IMR-90 (cell line): ENCODE measurements around the gene CHD6. TPM values are rescaled to one million over a fixed set of nuclear protein-coding genes. Genes with fewer than 3 reads are reported as not detected.

Experiments
- ATAC-seq: fragments of 200-7000 bp; cut with Tn5 transposase; 2 replicates; pipeline ENCODE4 v1.9.1; 2020; ENCODE audit warnings: low read depth, mild to moderate bottlenecking, moderate library complexity
- BruUV-seq: library from RNA; stranded (reverse); fragments of 400-500 nt; replicated peaks from 2 replicates; lab custom pipeline; 2021; lab: Mats Ljungman, UMichigan
- CTCF ChIA-PET: fragments of 300-600 bp; formaldehyde crosslinking; extraction: SDS; loops from one replicate; lab custom pipeline; 2021; ENCODE audit warnings: antibody characterized with exemption; lab: Yijun Ruan, JAX
- POLR2A ChIA-PET: fragments of 300-600 bp; sonication (Branson Sonifier 250); formaldehyde crosslinking; loops from one replicate; lab custom pipeline; 2022; ENCODE audit warnings: antibody characterized with exemption; ENCODE audit not compliant: unreplicated experiment; lab: Charles Lee
- DNase-seq: peaks from one replicate; pipeline ENCODE4 v3.0.0; 2013
- H2AFZ ChIP-seq: replicated peaks from 2 replicates; pipeline ENCODE3; 2013; ENCODE audit warnings: low read length, mild to moderate bottlenecking; ENCODE audit not compliant: poor library complexity
- H2AK5ac ChIP-seq: 2 replicates; pipeline ENCODE4 v1.6.1; 2013; ENCODE audit warnings: low read depth, low read length, inconsistent platforms
- H2AK9ac ChIP-seq: replicated peaks from 2 replicates; pipeline ENCODE3; 2013; ENCODE audit warnings: mild to moderate bottlenecking, low read depth, low read length, moderate library complexity; ENCODE audit not compliant: poor library complexity
- H2BK120ac ChIP-seq: 2 replicates; pipeline ENCODE4 v1.6.1; 2013; ENCODE audit warnings: low read depth, low read length, inconsistent platforms
- H2BK15ac ChIP-seq: 3 replicates; pipeline ENCODE4 v1.6.1; 2013; ENCODE audit warnings: low read depth, low read length, inconsistent platforms
- H2BK20ac ChIP-seq: 2 replicates; pipeline ENCODE4 v1.6.1; 2013; ENCODE audit warnings: low read depth, mild to moderate bottlenecking, inconsistent platforms, low read length, moderate library complexity
- H2BK5ac ChIP-seq: 2 replicates; pipeline ENCODE4 v1.6.1; 2013; ENCODE audit warnings: mild to moderate bottlenecking, low read depth, low read length, inconsistent platforms; ENCODE audit not compliant: poor library complexity, severe bottlenecking
- H3K14ac ChIP-seq: replicated peaks from 2 replicates; pipeline ENCODE4 v1.6.1; 2013; ENCODE audit warnings: low read depth, low read length, inconsistent platforms
- H3K18ac ChIP-seq: 2 replicates; pipeline ENCODE4 v1.6.1; 2013; ENCODE audit warnings: low read depth, low read length, control low read depth
- H3K23ac ChIP-seq: 2 replicates; pipeline ENCODE4 v1.6.1; 2013; ENCODE audit warnings: low read depth, low read length, inconsistent platforms
- H3K27ac ChIP-seq: 2 replicates; pipeline ENCODE4 v1.5.1; 2013; ENCODE audit warnings: mild to moderate bottlenecking, control low read depth, low read length; ENCODE audit not compliant: insufficient read depth
- H3K27me3 ChIP-seq: 2 replicates; pipeline ENCODE4 v1.6.1; 2013; ENCODE audit warnings: low read length; ENCODE audit not compliant: control insufficient read depth, insufficient read depth
- H3K36me3 ChIP-seq: 2 replicates; pipeline ENCODE4 v1.6.1; 2013; ENCODE audit warnings: low read length, mixed read lengths; ENCODE audit not compliant: control insufficient read depth, insufficient read depth
- H3K4ac ChIP-seq: 2 replicates; pipeline ENCODE4 v1.6.1; 2013; ENCODE audit warnings: low read depth, low read length, inconsistent platforms
- H3K4me1 ChIP-seq: 2 replicates; pipeline ENCODE4 v1.6.1; 2013; ENCODE audit warnings: low read length, mixed read lengths; ENCODE audit not compliant: control insufficient read depth, insufficient read depth
- H3K4me2 ChIP-seq: 2 replicates; pipeline ENCODE4 v1.6.1; 2013; ENCODE audit warnings: low read depth, mild to moderate bottlenecking, control low read depth, low read length, moderate library complexity
- H3K4me3 ChIP-seq: 2 replicates; pipeline ENCODE4 v1.5.1; 2013; ENCODE audit warnings: low read depth, mild to moderate bottlenecking, control low read depth, low read length, moderate library complexity; ENCODE audit not compliant: insufficient read depth
- H3K56ac ChIP-seq: 2 replicates; pipeline ENCODE4 v1.6.1; 2013; ENCODE audit warnings: low read length, inconsistent platforms; ENCODE audit not compliant: insufficient read depth; ENCODE audit errors: extremely low read depth
- H3K79me1 ChIP-seq, 2 experiments: 2 replicates each; pipeline ENCODE4 v1.6.1; 2013; ENCODE audit warnings: low read length in 2 of 2, inconsistent platforms in 1 of 2, low read depth in 1 of 2
- H3K9ac ChIP-seq: 2 replicates; pipeline ENCODE4 v1.6.1; 2013; ENCODE audit warnings: low read depth, low read length, control low read depth
- H3K9me1 ChIP-seq: 2 replicates; pipeline ENCODE4 v1.6.1; 2013; ENCODE audit warnings: low read length, inconsistent platforms; ENCODE audit not compliant: insufficient read depth
- H3K9me3 ChIP-seq: 2 replicates; pipeline ENCODE4 v1.6.1; 2013; ENCODE audit warnings: low read length; ENCODE audit not compliant: control insufficient read depth, insufficient read depth
- H4K20me1 ChIP-seq: 2 replicates; pipeline ENCODE4 v1.6.1; 2013; ENCODE audit warnings: low read length, inconsistent platforms; ENCODE audit not compliant: insufficient read depth
- H4K5ac ChIP-seq: 2 replicates; pipeline ENCODE4 v1.6.1; 2013; ENCODE audit warnings: mild to moderate bottlenecking, low read depth, low read length, control low read depth
- H4K8ac ChIP-seq, 2 experiments: 2 replicates each; pipeline ENCODE4 v1.6.1; 2013; ENCODE audit warnings: low read depth in 2 of 2, low read length in 2 of 2, control low read depth in 1 of 2, inconsistent platforms in 1 of 2
- H4K91ac ChIP-seq: 2 replicates; pipeline ENCODE4 v1.6.1; 2013; ENCODE audit warnings: low read depth, low read length, inconsistent platforms; ENCODE audit not compliant: insufficient read depth
- CEBPB ChIP-seq: IDR thresholded peaks from 2 replicates; pipeline ENCODE4 v1.6.1; 2012; ENCODE audit warnings: low read depth, low read length, improper control_type of control experiment
- MXI1 ChIP-seq: IDR thresholded peaks from 2 replicates; pipeline ENCODE4 v1.6.1; 2012; ENCODE audit warnings: low read depth, mild to moderate bottlenecking, low read length, moderate library complexity, borderline replicate concordance
- NFE2L2 ChIP-seq: fragments of 150-350 bp; IDR thresholded peaks from 2 replicates; pipeline ENCODE4 v1.6.1; 2016; ENCODE audit warnings: low read depth, mild to moderate bottlenecking, low read length
- dilution Hi-C: fragments of 300-500 bp; cut with HindIII; formaldehyde crosslinking; loops from one replicate; pipeline ENCODE4 v1.14.3; 2018; ENCODE audit warnings: low sequenced_read_pairs; ENCODE audit not compliant: unreplicated experiment
- in situ Hi-C: fragments of 300-500 bp; cut with MboI; formaldehyde crosslinking; loops from 3 replicates; pipeline ENCODE4 v1.14.3; 2019; ENCODE audit warnings: low sequenced_read_pairs, inconsistent platforms, mixed read lengths
- intact Hi-C: fragments of 100-400 bp; cut with micrococcal nuclease; formaldehyde crosslinking; loops from 2 replicates; pipeline ENCODE4 v1.10.0; 2022
- polyA plus RNA-seq, 3 experiments: library from polyadenylated mRNA; depleted of rRNA; stranded (reverse); fragments of >200 nt; gene quantifications; 2 replicates each; pipeline ENCODE4 v1.2.3, GENCODE V29; 2012; ENCODE audit warnings: low replicate concordance in 1 of 3
- total RNA-seq: library from RNA; depleted of rRNA; stranded (reverse); fragments of >200 nt; gene quantifications from 2 replicates; pipeline ENCODE4 v1.2.3, GENCODE V29; 2012

Gene CHD6
- total and polyA plus RNA-seq, 2 of the 4 experiments (the other 2 are of a cell fraction), result 8.8 to 26.7 TPM

- Histone ChIP-seq H2AK9ac (no peak overlapping the region), H3K9me3 (no peaks in the 10 kb centered on the region), H3K56ac (no peak overlapping the region), H3K4me2 (no peak overlapping the region), H3K9ac (no peak overlapping the region), H3K18ac (no peak overlapping the region), H2AK5ac (no peak overlapping the region; the same call in 1 of the 2 replicates), H2BK20ac (no peak overlapping the region), H4K91ac (no peak overlapping the region), H2BK15ac (no peak overlapping the region), H3K27me3 (peaks cover 14% of the 10 kb centered on the region), H3K14ac (no peak overlapping the region), H3K4me3 (no peak overlapping the region), H3K36me3 (no peaks in the 10 kb centered on the region), H2BK5ac (no peak overlapping the region), H3K79me1 (no peaks in the 10 kb centered on the region), H4K5ac (no peak overlapping the region), H4K20me1 (no peaks in the 10 kb centered on the region), H3K27ac (no peak overlapping the region), H3K9me1 (no peaks in the 10 kb centered on the region), H3K4me1 (no peaks in the 10 kb centered on the region), H3K4ac (no peak overlapping the region), H3K23ac (no peak overlapping the region), H4K8ac (no peak overlapping the region), H2AFZ (no peak overlapping the region), H2BK120ac (no peak overlapping the region)
- BruUV-seq, result no TSS peak
- no peak for DNase-seq
- ATAC-seq, result no peak
- no peak for TF ChIP-seq NFE2L2
- TF ChIP-seq MXI1, result no peak
- TF ChIP-seq CEBPB, result no peak
- intact Hi-C loops, result no loop called here
- dilution Hi-C loops, result no loop called here
- in situ Hi-C loops, result loop anchor here (25.0 kb wide), 2 partner anchors 460 to 660 kb away; no protein-coding TSS in a partner anchor
- CTCF ChIA-PET, result no interaction called here
- POLR2A ChIA-PET, result no interaction called here
Measured at GRCh38 chr20:41622584-41622983, 4.4 kb upstream of the CHD6 start.
